ENCODE measurements around the gene ZDHHC7.

ZDHHC7 gene

GRCh38 chr16:84926462-84926861 is 84.9 kb downstream of the ZDHHC7 start:
- peaks cover 3% of the 10 kb centered on the region for H3K4me1 ChIP-seq (ENCODE audit: insufficient read depth, poor library complexity, severe bottlenecking)
- no peak for DNase-seq (ENCODE audit: low spot score)
- no peaks in the 10 kb centered on the region for H3K36me3 ChIP-seq (ENCODE audit: low read depth)
- ATAC-seq (ENCODE audit: low read depth) = no peak
- TF ChIP-seq, protein P1, sequence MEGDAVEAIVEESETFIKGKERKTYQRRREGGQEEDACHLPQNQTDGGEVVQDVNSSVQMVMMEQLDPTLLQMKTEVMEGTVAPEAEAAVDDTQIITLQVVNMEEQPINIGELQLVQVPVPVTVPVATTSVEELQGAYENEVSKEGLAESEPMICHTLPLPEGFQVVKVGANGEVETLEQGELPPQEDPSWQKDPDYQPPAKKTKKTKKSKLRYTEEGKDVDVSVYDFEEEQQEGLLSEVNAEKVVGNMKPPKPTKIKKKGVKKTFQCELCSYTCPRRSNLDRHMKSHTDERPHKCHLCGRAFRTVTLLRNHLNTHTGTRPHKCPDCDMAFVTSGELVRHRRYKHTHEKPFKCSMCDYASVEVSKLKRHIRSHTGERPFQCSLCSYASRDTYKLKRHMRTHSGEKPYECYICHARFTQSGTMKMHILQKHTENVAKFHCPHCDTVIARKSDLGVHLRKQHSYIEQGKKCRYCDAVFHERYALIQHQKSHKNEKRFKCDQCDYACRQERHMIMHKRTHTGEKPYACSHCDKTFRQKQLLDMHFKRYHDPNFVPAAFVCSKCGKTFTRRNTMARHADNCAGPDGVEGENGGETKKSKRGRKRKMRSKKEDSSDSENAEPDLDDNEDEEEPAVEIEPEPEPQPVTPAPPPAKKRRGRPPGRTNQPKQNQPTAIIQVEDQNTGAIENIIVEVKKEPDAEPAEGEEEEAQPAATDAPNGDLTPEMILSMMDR (IDR thresholded peaks at IDR 0.05; ENCODE audit: poor library complexity, severe bottlenecking) = no peak
- no peaks in the 10 kb centered on the region for H3K27me3 ChIP-seq (ENCODE audit: insufficient read depth, poor library complexity, severe bottlenecking)
- no peak overlapping the region for H3K27ac ChIP-seq (ENCODE audit: poor library complexity, severe bottlenecking)
- H3K4me3 ChIP-seq (ENCODE audit: severe bottlenecking) = no peak overlapping the region
- H3K9me3 ChIP-seq (ENCODE audit: severe bottlenecking) = no peaks in the 10 kb centered on the region

DNA sequence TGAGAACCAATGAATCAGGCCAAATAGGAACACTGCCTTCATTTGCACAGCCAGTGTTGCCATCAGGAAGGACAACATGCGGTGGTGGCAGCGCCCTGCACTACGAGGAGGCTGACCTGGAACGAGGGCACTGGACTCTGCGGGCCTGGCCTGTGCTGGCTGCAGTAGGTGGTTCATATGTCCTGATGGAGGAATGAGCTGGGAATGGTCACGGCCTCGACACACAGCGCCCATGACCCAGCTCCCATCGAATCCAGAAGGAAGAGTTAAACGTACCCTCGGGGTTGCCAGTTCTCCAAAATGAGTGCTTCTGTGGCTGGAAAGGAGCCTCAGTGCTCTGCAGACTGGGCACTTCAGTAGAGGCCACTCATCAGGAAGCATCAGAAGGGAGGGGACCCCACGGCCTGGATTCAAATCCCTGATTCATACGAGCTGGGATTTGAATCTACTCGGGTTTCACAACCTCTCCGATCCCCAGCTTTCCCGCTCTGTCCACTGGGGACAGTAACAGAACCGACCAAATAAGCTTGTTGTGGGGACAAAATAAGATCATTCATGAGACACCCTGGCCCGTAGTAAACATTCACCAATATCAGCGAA is 85.5 kb downstream of the ZDHHC7 start:
- Histone ChIP-seq H3K27me3 (ENCODE audit: insufficient read depth, poor library complexity, severe bottlenecking) (no peaks in the 10 kb centered on the region), H3K36me3 (ENCODE audit: low read depth) (no peaks in the 10 kb centered on the region), H3K9me3 (ENCODE audit: severe bottlenecking) (no peaks in the 10 kb centered on the region), H3K4me3 (ENCODE audit: severe bottlenecking) (no peak overlapping the region), H3K4me1 (ENCODE audit: insufficient read depth, poor library complexity, severe bottlenecking) (peaks cover 3% of the 10 kb centered on the region), H3K27ac (ENCODE audit: poor library complexity, severe bottlenecking) (no peak overlapping the region)
- TF ChIP-seq, protein P1 (IDR thresholded peaks at IDR 0.05; ENCODE audit: poor library complexity, severe bottlenecking) = no peak
- ATAC-seq (ENCODE audit: low read depth) = no peak
- no peak for DNase-seq (ENCODE audit: low spot score)

GRCh38 chr16:84925092-84925772 is 86.1 kb downstream of the ZDHHC7 start:
- DNase-seq (ENCODE audit: low spot score) (no peak), ATAC-seq (ENCODE audit: low read depth) (peak; percentile 50; the same call in 2 of the 3 replicates)
- no peaks in the 10 kb centered on the region for H3K9me3 ChIP-seq (ENCODE audit: severe bottlenecking)

DNA sequence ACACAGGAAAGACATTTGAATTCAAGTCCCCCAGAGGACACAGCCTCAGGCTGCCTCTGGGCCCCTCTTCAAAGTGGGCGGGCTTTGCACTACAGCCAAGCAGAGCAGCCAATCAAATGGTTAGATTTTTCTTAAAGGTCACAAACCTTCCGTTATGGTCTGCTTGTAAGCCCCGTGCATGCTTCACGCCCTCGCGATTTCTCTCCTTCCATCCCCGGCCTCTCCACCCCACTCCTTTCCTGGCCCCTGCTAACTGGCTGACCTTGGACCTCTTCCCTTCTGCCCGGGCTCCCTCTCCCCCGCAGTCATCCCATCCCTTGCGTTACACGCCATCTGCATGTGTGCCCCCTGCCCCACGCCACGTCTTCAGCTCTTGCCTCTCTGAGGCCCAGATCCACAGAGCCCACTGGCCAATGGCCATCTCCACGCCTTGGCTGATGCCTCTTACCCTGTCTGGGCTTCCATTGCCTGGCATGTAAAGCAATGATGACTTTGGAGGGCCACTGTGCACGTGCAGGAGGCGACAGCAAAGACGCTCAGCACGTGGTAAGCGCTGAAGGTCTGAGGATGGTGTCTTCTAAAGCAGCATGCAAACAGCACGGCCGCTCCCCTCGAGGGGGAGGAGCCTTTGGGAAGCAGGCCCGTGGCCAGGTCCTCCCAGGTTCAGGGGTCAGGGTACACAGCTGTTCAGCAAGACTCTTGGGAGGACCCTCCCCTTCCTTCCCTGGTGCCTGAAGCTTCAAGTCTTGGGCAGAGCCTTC is 86.8 kb downstream of the ZDHHC7 start:
- H3K9me3 ChIP-seq (ENCODE audit: severe bottlenecking) = no peaks in the 10 kb centered on the region
- DNase-seq (ENCODE audit: low spot score) (no peak), ATAC-seq (ENCODE audit: low read depth) (no peak)
- H3K36me3 ChIP-seq (ENCODE audit: low read depth) = no peaks in the 10 kb centered on the region
- H3K4me1 ChIP-seq (ENCODE audit: insufficient read depth, poor library complexity, severe bottlenecking) = peaks cover 3% of the 10 kb centered on the region
- H3K27ac ChIP-seq (ENCODE audit: poor library complexity, severe bottlenecking) = no peak overlapping the region
- no peaks in the 10 kb centered on the region for H3K27me3 ChIP-seq (ENCODE audit: insufficient read depth, poor library complexity, severe bottlenecking)
- TF ChIP-seq, protein P1 (IDR thresholded peaks at IDR 0.05; ENCODE audit: poor library complexity, severe bottlenecking) = no peak
- no peak overlapping the region for H3K4me3 ChIP-seq (ENCODE audit: severe bottlenecking)

More at GRCh38 chr16:84925092-84925772, 86.1 kb downstream of the ZDHHC7 start:
- TF ChIP-seq, protein P1 (IDR thresholded peaks at IDR 0.05; ENCODE audit: poor library complexity, severe bottlenecking) = peak; percentile 88
- peaks cover 3% of the 10 kb centered on the region for H3K4me1 ChIP-seq (ENCODE audit: insufficient read depth, poor library complexity, severe bottlenecking)
- no peak overlapping the region for H3K27ac ChIP-seq (ENCODE audit: poor library complexity, severe bottlenecking)
- no peaks in the 10 kb centered on the region for H3K36me3 ChIP-seq (ENCODE audit: low read depth)
- no peaks in the 10 kb centered on the region for H3K27me3 ChIP-seq (ENCODE audit: insufficient read depth, poor library complexity, severe bottlenecking)
- no peak overlapping the region for H3K4me3 ChIP-seq (ENCODE audit: severe bottlenecking)

Data from RWPE2 (cell line).